ENCODE data around the gene CCSER1.
"Not testable (repeated sequence)": the region's sequence is repeated elsewhere in the genome, so short reads cannot be mapped to it uniquely, and the experiment has no call there.

CCSER1 gene

DNA sequence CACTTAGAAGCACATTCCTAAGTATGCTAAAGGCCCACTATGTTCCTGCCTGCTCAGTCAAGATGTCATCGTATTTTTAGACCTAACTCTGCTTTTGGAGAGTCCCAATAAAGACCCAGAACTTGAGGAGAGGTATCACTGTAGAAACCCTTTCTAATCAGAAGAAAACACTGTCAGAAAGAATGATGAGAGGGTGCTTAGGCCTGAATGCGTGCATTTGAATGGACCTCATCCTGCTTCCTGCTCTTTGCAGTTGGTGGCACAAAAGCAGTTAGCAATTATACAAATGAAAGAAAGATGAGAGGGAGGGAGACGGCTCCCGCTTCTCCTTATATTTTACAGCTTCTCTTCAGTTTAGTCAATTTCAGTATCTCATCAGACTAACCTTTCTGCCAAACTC, 987.2 kb downstream of the CCSER1 start:
- DNase-seq (ENCODE audit: low read depth in 3 of 3, low spot score in 1 of 3) = no peak

DNA sequence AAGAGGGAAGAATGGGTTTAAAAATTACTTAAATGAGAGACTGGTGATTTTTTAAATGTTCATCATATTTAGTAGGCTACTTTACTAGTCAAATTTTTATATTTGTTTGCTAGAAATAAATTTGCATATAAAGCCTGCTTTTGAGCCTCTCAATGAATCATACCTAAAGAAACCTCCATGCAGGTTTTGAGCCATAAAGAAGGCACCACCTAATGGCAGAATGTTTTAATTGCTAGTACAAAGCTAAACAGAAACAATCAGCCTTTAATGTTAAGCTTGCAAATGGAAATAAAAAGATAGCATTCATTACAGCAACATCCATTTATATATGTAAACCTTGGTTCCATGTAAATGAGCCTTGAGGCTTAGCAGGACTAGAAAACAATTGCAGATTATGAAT, 989.7 kb downstream of the CCSER1 start:
- DNase-seq (ENCODE audit: low read depth in 3 of 3, low spot score in 1 of 3) = no peak

DNA sequence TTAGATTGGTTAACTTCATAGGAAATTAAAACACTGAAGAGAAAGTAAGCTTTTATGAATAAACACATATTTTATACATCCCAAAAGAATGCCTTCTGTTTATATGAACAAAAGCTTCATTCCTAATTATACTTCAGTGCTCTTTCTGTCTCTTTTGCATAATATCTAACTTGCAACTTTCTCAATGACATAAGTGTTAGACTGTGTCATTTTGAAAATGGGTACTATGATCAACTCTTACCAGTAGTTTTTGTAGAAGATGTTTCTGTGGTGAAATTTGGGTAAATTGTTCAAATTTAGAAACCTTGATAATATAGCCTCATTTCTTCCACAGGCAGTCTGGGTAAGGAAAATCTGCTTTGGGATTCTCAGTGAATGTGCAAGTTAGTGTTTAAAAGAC, 991.4 kb downstream of the CCSER1 start:
- no peak for DNase-seq (ENCODE audit: low read depth in 3 of 3, low spot score in 1 of 3)

DNA sequence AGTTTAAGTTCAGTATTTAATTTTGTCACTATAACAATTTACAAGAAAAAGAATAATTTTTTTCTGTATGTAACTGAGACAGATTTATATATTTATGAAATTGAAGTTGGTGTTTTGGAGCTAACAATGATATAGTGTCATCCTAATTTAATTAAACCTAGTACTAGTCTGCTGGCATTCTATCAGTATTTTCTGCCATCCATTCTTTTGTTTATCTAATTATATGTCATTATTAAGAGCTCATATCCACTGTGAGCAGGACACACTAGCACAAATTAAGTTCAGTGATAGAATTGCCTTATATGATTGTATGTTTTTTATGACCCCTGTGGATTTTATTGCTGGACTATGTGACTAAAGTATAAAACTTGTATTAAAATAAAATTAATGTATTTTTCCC, 996.5 kb downstream of the CCSER1 start:
- no peak for DNase-seq (ENCODE audit: low read depth in 3 of 3, low spot score in 1 of 3)

DNA sequence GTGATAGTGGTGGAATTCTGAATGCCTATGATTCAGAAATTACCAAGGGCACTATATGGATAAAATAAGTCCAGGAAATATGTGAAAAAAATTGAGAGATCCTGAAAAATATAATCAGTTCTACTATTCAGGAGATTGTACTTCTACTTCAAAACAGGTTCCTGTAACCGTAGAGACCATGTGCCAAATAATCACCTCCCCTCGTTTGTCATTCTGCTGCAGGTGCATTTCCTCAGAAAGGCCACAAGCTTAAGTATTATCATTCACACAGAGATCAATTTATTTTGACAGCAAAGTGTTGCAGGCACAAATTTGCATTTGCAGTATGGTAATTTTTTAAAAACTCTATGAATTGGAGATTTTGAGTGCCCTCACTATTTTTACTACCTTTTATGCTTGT, 1000.0 kb downstream of the CCSER1 start:
- no peak for DNase-seq (ENCODE audit: low read depth in 3 of 3, low spot score in 1 of 3)

DNA sequence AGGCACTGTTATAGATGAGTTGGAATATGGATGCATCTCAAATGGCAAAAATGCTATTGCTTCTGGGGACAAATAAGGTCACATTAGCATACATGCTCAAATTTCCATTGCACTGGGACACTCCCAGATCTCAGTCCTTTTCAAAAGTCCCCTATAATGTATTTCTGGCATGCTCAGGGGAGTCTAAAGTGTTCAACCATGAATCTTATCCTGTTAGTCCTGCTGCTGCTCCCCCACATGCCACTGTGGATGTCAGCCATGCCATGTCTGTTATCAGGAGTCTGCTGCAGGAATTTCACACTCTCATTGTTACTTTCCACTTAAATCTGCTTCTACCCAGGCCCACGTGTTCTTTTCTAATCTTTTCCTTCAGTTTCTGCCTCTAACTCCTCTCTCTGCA, 1000.6 kb downstream of the CCSER1 start:
- DNase-seq (ENCODE audit: low read depth in 3 of 3, low spot score in 1 of 3) = no peak

DNA sequence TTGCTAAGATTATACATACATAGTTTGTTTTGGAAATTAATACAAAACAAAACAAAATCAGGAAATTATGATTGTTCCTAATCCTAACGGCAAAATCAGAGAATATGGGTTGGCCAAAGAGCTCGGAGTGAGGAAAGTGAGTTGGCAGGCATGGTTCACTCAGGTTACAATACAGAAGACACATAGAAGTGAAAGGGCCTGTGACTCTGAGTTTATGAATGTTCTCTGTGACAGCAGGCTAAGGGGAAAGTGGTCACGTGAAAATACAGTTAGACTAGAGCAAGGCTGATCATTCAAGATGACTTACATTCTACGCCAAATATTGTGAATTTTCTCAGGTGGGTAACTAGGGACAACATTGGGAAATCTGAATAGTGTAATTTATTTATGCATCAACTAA, 1001.3 kb downstream of the CCSER1 start:
- no peak for DNase-seq (ENCODE audit: low read depth in 3 of 3, low spot score in 1 of 3)

DNA sequence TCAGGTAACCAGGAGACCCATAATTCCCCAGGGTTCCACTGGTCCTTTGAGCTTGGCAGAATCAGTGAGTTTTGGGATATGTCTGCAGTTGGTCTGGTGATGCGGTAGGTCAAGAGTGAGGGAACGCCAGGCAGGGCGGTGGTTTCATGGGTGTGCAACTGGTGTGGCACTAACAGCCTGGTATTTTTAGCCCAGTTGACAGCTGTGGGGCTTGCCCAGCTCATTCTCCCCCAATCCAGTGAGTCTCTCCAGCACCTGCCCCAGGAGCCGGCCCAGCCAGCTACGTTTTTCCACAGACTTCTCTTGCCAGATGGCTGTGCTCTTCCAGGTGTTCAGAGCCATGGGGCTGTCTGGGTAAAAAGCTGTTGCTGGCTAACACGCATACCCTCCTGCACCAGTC, 1019.9 kb downstream of the CCSER1 start:
- DNase-seq (ENCODE audit: low read depth in 3 of 3, low spot score in 1 of 3) = no peak

DNA sequence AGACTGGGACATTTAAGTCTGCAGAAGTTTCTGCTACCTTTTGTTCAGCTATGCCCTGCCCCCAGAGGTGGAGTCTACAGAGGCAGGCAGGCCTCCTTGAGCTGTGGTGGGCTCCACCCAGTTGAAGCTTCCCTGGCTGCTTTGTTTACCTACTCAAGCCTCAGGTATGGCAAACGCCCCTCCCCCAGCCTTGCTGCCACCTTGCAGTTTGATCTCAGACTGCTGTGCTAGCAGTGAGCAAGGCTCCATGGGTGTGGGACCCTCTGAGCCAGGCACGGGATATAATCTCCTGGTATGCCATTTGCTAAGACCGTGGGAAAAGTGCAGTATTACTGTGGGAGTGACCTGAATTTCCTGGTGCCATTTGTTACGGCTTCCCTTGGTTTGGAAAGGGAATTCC, 1026.8 kb downstream of the CCSER1 start:
- DNase-seq (ENCODE audit: low read depth in 3 of 3, low spot score in 1 of 3) = not testable (repeated sequence)

DNA sequence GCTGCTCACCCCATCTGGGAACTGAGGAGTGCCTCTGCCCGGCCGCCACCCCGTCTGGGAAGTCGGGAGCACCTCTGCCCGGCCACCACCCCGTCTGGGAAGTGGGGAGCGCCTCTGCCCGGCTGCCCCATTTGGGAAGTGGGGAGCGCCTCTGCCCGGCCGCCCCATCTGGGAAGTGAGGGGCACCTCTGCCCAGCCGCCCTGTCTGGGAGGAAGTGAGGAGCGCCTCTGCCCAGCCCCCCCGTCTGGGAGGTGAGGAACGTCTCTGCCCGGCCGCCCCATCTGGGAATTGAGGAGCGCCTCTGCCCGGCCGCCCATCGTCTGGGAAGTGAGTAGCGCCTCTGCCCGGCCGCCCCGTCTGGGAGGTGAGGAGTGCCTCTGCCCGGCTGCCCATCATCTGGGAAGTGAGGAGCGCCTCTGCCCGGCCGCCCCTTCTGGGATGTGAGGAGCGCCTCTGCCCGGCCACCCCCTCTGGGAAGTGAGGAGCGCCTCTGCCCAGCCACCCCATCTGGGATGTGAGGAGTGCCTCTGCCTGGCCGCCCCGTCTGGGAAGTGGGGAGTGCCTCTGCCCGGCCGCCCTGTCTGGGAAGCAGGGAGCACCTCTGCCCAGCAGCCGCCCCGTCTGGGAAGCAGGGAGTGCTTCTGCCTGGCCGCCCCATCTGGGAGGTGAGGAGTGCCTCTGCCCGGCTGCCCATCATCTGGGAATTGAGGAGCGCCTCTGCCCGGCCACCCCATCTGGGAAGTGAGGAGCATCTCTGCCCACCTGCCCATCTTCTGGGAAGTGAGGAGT, 1040.9 kb downstream of the CCSER1 start:
- DNase-seq (ENCODE audit: low read depth in 3 of 3, low spot score in 1 of 3) = not testable (repeated sequence)

DNA sequence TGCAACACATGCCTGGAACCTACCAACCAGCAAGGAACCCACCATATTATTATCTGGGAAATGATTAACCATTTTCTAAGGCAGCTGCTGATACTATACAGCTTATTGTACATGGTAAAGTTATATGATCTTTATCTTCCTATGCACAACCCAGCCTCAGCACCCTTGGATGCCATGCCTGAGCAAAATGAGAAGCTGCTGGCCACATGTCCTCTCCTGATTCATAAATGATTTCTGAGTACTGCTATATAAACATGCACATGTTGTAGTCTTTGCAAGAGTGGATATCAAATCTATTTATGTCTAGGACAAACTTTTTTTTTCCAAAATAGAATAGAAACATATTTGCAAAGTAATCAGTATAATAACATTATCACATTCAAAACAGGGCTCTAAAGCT, 1043.6 kb downstream of the CCSER1 start:
- no peak for DNase-seq (ENCODE audit: low read depth in 3 of 3, low spot score in 1 of 3)

DNA sequence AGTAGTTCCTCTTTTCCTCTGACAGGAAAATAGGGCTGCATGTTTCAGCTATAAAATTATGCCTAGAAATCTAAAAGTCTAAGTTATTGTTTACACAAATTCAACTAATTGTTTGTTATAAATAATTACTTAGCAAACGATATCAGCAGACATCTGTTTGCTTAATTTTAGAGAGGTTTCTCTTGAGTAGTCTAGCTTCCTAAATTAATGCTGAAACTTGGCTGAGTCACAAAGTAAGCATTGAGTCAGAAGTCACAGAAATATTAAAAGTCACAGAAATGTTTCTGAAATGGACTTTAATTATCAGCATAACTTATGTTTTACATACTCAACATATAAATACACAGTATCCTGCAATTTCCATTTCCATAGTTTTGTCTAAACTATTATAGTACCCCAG, 1044.0 kb downstream of the CCSER1 start:
- no peak for DNase-seq (ENCODE audit: low read depth in 3 of 3, low spot score in 1 of 3)

DNA sequence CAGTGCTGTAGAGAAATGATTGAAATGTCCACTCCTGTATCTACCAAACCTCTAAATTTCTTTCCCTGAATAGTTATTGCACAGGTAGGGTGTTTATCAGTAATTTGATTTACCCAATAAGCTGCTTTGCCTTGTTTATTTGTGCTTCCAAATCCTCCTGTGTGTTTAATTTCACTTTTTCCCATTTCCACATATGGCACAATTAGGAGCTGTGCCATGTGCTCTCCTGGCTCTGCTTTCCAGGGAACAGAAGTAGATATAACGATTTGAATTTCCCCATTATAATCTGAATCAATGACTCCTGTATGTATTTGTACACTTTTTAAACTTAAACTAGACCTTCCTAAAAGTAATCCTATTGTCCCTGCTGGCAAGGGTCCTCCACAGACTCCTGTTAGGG, 1057.9 kb downstream of the CCSER1 start:
- not testable (repeated sequence) for DNase-seq (ENCODE audit: low read depth in 3 of 3, low spot score in 1 of 3)

DNA sequence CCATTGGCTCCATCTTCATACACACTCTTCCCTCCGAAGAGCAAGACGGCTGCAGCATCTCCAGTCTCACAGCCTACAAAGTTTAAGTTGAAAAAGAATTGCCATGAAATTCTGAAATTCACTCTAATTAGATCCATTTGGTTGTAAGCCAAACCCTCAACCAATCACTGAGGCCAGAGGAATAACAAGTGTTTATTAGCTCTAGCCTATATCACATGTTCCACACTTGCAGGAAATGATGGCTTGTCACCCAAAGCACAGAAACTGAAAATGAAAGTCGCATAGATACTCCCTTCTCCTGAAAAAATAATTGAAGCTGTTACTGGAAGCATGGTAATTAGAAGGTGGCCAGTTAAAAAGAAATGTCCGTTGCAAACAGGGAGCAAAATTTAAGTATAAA, 1071.8 kb downstream of the CCSER1 start:
- no peak for DNase-seq (ENCODE audit: low read depth in 3 of 3, low spot score in 1 of 3)

DNA sequence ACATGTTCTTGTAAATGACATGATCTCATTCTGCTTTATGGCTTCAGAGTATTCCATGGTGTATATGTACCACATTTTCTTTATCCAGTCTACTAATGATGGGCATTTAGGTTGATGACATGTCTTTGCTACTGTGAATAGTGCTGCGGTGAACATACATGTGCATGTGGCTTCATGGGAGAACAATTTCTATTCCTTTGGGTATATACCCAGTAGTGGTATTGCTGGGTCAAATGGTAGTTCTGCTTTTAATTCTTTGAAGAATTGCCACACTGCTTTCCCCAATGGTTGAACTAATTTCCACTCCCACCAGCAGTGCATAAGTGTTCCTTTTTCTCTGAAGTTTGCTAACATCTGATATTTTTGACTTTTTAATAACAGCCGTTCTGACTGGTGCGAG, 1080.3 kb downstream of the CCSER1 start:
- DNase-seq (ENCODE audit: low read depth in 3 of 3, low spot score in 1 of 3) = no peak

DNA sequence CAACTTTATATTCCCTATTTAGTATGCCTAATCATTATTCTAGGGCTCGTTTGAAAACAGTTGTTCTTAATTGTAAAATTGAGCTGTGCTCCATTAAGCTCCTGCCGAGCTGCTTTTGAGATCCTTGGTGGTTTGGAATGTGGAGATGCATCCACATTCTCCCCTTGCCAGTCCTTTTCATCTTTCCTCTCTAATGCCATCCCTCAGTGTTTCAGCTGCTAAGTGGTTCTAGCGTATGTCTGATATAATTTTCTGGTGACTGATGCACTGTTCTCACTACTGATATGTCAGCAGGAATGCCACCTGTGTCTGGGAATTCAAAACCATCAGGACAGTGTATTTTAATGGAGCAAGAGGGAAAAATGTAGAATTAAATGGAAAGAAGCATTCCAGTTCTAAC, 1085.0 kb downstream of the CCSER1 start:
- no peak for DNase-seq (ENCODE audit: low read depth in 3 of 3, low spot score in 1 of 3)

DNA sequence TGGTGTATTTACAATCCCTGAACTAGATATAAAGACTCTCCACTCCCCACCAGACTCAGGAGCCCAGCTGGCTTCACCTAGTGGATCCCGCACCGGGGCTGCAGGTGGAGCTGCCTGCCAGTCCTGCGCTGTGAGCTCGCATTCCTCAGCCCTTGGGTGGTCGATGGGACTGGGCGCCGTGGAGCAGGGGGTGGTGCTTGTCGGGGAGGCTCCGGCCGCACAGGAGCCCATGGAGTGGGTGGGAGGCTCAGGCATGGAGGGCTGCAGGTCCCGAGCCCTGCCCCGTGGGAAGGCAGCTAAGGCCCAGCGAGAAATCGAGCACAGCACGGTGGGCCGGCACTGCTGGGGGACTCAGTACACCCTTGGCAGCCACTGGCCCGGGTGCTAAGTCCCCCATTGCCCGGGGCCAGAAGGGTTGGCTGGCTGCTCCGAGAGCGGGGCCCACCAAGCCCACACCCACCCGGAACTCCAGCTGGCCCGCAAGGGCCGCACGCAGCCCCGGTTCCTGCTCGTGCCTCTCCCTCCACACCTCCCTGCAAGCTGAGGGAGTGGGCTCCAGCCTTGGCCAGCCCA, 1090.7 kb downstream of the CCSER1 start:
- DNase-seq (ENCODE audit: low read depth in 3 of 3, low spot score in 1 of 3) = not testable (repeated sequence)

DNA sequence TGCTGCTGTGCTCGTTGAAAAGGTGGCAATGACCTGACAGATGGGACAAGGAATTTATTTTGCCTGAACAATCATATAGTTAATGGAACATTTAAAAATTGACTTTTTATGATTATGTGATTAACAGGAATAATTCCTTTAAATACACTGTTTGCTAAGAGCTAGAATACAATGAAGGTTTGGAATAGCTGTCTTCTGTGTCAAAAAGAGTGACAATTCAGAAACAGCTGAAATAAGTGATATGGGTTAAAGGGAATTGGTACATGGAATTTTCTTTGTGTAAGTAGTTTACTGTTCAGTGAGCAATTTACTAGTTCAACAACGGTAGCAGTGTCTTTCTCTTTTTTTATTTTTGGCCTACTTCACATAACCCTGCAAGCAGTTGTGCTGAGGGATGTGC, 1093.1 kb downstream of the CCSER1 start:
- no peak for DNase-seq (ENCODE audit: low read depth in 3 of 3, low spot score in 1 of 3)

DNA sequence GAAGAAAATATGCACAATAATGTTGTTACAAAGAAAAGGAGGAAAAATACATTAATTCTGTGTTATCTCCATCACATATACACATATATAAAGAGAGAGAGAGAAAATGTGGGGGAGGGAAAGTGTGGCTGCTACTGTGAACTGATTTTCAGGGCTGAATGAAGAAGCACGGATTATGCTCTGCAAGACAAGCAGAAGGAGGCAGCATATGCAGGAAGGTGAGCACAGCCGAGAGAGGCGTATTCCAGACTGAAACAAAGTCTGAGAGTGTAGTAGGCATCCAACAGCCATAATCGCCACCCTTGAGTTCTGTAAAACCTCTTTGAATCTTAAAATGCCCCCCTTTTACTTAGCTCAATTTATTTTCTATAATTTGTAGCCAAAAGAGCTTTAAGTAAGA, 1094.8 kb downstream of the CCSER1 start:
- DNase-seq (ENCODE audit: low read depth in 3 of 3, low spot score in 1 of 3) = no peak

DNA sequence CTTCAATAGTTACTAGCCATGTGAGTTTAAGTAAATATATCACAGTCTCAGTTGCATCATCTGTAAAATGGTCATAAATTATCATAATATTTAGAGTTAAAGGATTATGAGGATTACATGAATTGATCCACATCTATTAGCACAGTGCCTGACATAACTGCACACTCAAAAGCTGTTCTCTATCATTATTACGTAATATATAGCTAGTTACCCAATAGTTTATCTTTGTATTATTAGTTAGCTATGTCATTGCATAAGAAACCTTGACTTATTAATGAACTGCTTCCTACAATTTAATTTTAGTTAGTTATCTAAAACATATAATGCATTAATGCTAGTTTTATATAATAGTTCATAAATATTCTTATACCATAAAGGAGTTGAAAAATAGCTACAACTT, 1099.7 kb downstream of the CCSER1 start:
- DNase-seq (ENCODE audit: low read depth in 3 of 3, low spot score in 1 of 3) = no peak

DNA sequence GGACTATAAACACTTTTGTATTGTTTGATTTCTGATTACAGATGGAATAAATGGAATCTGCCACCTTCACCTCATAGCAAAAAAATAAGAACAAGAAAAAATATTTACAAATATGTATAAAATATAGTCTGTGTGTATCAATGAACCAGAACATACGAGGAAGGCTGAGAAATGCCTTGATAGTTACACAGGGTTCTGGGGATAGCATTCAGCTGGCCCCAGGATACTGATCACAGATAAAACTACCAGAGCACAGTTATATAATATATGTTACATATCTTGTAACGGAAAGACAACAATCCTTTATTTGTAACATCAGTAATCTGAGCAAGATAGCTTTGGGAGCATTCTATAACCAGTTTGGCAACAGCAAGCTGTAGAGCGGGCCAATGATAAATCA, 1101.5 kb downstream of the CCSER1 start:
- no peak for DNase-seq (ENCODE audit: low read depth in 3 of 3, low spot score in 1 of 3)

DNA sequence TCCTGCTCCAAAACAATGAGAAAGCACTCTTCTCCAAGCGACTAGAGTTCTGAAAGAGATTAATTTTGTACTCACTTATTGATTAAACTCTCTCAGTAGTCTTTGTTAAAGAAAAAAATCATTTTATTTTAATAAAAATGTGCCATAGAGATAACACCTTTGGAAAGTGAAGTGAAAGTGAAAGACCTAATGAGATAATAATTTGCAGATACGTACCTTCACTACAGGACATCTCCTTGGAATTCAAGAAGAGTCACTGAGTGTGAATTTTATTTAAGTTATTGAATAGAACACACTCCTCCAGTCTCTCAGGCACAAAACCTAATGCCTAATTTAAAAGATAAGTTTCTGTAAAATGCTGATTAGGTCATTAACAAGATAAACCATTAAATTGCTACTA, 1106.0 kb downstream of the CCSER1 start:
- DNase-seq (ENCODE audit: low read depth in 3 of 3, low spot score in 1 of 3) = no peak

DNA sequence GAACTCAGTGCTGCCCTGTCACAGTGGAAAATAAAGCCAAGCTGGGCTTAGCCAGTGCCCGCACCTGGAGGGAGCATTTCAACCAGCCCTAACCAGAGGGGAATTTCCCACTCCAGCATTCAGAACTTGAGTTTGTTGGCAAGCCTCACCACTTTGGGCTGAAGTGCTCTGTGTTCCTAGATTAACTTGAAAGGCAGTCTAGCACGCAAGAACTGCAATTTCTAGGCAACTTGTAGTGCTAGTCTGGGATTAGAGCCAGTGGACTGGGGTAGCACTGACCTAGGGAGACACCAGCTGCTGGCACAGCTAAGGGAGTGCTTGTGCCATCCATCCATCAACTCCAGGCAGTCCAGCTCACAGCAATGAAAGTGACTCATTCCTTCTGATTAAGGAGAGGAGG, 1115.9 kb downstream of the CCSER1 start:
- no peak for DNase-seq (ENCODE audit: low read depth in 3 of 3, low spot score in 1 of 3)
